Neural cell (in vitro differentiated cells): ENCODE results near the gene RBM6. TPM values are rescaled to one million over a fixed set of nuclear protein-coding genes. Genes with fewer than 3 reads are reported as not detected.

ENCODE experiments used
- H2AFZ ChIP-seq: fragments of 200-600, 300-800 bp; sonication (generic), shearing (Covaris generic); 2 replicates; pipeline ENCODE4 v1.6.0; 2014; ENCODE audit warnings: low read depth, mild to moderate bottlenecking, antibody characterized with exemption, low read length, moderate library complexity
- H3F3A ChIP-seq: fragments of 200-600 bp; shearing (Covaris generic); 2 replicates; pipeline ENCODE4 v1.6.1; 2016; ENCODE audit warnings: mild to moderate bottlenecking, moderate library complexity, mixed read lengths, antibody characterized with exemption, low read length; ENCODE audit not compliant: insufficient read depth, poor library complexity, severe bottlenecking
- H3K27ac ChIP-seq: fragments of 200-600, 300-800 bp; sonication (generic), shearing (Covaris generic); 2 replicates; pipeline ENCODE4 v1.5.1; 2014; ENCODE audit warnings: mild to moderate bottlenecking, low read length, moderate library complexity
- H3K27me3 ChIP-seq: fragments of 300-800, 200-600 bp; sonication (generic), shearing (Covaris generic); 2 replicates; pipeline ENCODE4 v1.6.0; 2014; ENCODE audit warnings: mild to moderate bottlenecking, low read depth, low read length, moderate library complexity; ENCODE audit not compliant: insufficient read depth
- H3K36me3 ChIP-seq: fragments of 300-800, 200-600 bp; sonication (generic), shearing (Covaris generic); 2 replicates; pipeline ENCODE4 v1.5.1; 2014; ENCODE audit warnings: mild to moderate bottlenecking, antibody characterized with exemption, low read length, moderate library complexity; ENCODE audit not compliant: insufficient read depth
- H3K4me2 ChIP-seq: fragments of 300-800, 200-600 bp; sonication (generic), shearing (Covaris generic); 2 replicates; pipeline ENCODE4 v1.6.0; 2014; ENCODE audit warnings: mild to moderate bottlenecking, low read length
- H3K4me3 ChIP-seq: fragments of 300-800, 200-600 bp; sonication (generic), shearing (Covaris generic); 2 replicates; pipeline ENCODE4 v1.5.1; 2014; ENCODE audit warnings: mild to moderate bottlenecking, low read length, moderate library complexity
- H3K79me2 ChIP-seq: fragments of 200-600 bp; shearing (Covaris generic); replicated peaks from 2 replicates; pipeline ENCODE4 v1.6.0; 2014; ENCODE audit warnings: mild to moderate bottlenecking, low read length, moderate library complexity; ENCODE audit not compliant: insufficient read depth
- H3K9ac ChIP-seq: fragments of 300-800, 200-600 bp; sonication (generic), shearing (Covaris generic); 2 replicates; pipeline ENCODE4 v1.6.1; 2016; ENCODE audit warnings: mild to moderate bottlenecking, low read length, mixed read lengths
- H3K9me2 ChIP-seq: fragments of 200-600 bp; shearing (Covaris generic); 2 replicates; pipeline ENCODE4 v1.6.1; 2016; ENCODE audit warnings: mild to moderate bottlenecking, low read length, mixed read lengths; ENCODE audit not compliant: insufficient read depth
- H3K9me3 ChIP-seq: fragments of 200-600, 300-800 bp; sonication (generic), shearing (Covaris generic); 2 replicates; pipeline ENCODE4 v1.6.1; 2016; ENCODE audit warnings: mild to moderate bottlenecking, mixed run types, low read length, moderate library complexity, mixed read lengths
- H4K20me1 ChIP-seq: fragments of 200-600 bp; shearing (Covaris generic); 2 replicates; pipeline ENCODE4 v1.6.1; 2016; ENCODE audit warnings: mild to moderate bottlenecking, mixed run types; ENCODE audit not compliant: insufficient read depth
- CTCF ChIP-seq: fragments of 450-650 bp; IDR thresholded peaks from 2 replicates; pipeline ENCODE4 v1.5.1; 2014; ENCODE audit warnings: antibody characterized with exemption, mild to moderate bottlenecking, moderate library complexity; ENCODE audit not compliant: poor library complexity, severe bottlenecking
- EP300 ChIP-seq: fragments of 450-650 bp; conservative IDR thresholded peaks from 2 replicates; pipeline ENCODE4 v1.6.1; 2014; ENCODE audit warnings: antibody characterized with exemption, mild to moderate bottlenecking, moderate library complexity; ENCODE audit not compliant: poor library complexity, severe bottlenecking
- EZH2 ChIP-seq: fragments of 200-600, 300-800 bp; shearing (Covaris generic), sonication (generic); IDR thresholded peaks from 2 replicates; pipeline ENCODE4 v1.6.1; 2014; ENCODE audit warnings: antibody characterized with exemption, low read length, borderline replicate concordance, mild to moderate bottlenecking; ENCODE audit not compliant: insufficient read depth, poor library complexity, severe bottlenecking
- MXI1 ChIP-seq: fragments of 450-650 bp; conservative IDR thresholded peaks from 2 replicates; pipeline ENCODE4 v1.6.1; 2014; ENCODE audit warnings: antibody characterized with exemption, mild to moderate bottlenecking; ENCODE audit not compliant: poor library complexity, severe bottlenecking
- POLR2AphosphoS5 ChIP-seq: IDR thresholded peaks from 2 replicates; pipeline ENCODE4 v1.6.1; 2012
- RAD21 ChIP-seq: fragments of 450-650 bp; conservative IDR thresholded peaks from 2 replicates; pipeline ENCODE4 v1.6.1; 2014; ENCODE audit warnings: antibody characterized with exemption, mild to moderate bottlenecking, moderate library complexity
- REST ChIP-seq: IDR thresholded peaks from 2 replicates; pipeline ENCODE4 v1.6.1; 2012; ENCODE audit warnings: borderline replicate concordance
- SMC3 ChIP-seq: fragments of 450-650 bp; conservative IDR thresholded peaks from 2 replicates; pipeline ENCODE4 v1.6.1; 2014; ENCODE audit warnings: antibody characterized with exemption, mild to moderate bottlenecking, moderate library complexity; ENCODE audit not compliant: poor library complexity
- TAF1 ChIP-seq: IDR thresholded peaks from 2 replicates; pipeline ENCODE4 v1.6.1; 2012; ENCODE audit warnings: low read depth
- polyA plus RNA-seq: library from polyadenylated mRNA; depleted of rRNA; stranded (reverse); fragments of >200 nt; gene quantifications from 2 replicates; pipeline ENCODE4 v1.2.3, GENCODE V29; 2014

Gene RBM6
- polyA plus RNA-seq, 1 donor from 2014 or later, result 177 TPM

GRCh38 chr3:50088725-50089608 is 149.0 kb downstream of the RBM6 start, which contains the start of gene RBM5:
Gene RBM5 (plus strand): TSS chr3:50088919. CDS start chr3:50090435, 1,516 bp downstream.
- no peaks in the 10 kb centered on the region for H3F3A ChIP-seq
- H3K9ac ChIP-seq, result peak within 1 kb of the TSS; percentile 98
- H3K27ac ChIP-seq, result peak within 1 kb of the TSS; percentile 93
- H3K4me3 ChIP-seq, result peak within 1 kb of the TSS; percentile 77
- H3K79me2 ChIP-seq, result peaks cover 40% of the 10 kb centered on the region
- peaks cover 6% of the 10 kb centered on the region for H4K20me1 ChIP-seq
- H2AFZ ChIP-seq, result peak within 1 kb of the TSS; percentile 67
- H3K9me2 ChIP-seq, result no peaks in the 10 kb centered on the region
- H3K27me3 ChIP-seq, result no peaks in the 10 kb centered on the region
- TF ChIP-seq SMC3, result peak; percentile 15
- no peak for TF ChIP-seq TAF1
- TF ChIP-seq POLR2AphosphoS5, result peak; percentile 98
- peak; percentile 87 for TF ChIP-seq REST
- no peak for TF ChIP-seq RAD21
- TF ChIP-seq MXI1, result no peak
- no peak for TF ChIP-seq EZH2
- no peak for TF ChIP-seq CTCF
- TF ChIP-seq EP300, result peak; percentile 42
- H3K4me2 ChIP-seq, result peak within 1 kb of the TSS; percentile 77
- peaks cover 4% of the 10 kb centered on the region for H3K36me3 ChIP-seq
- no peaks in the 10 kb centered on the region for H3K9me3 ChIP-seq

GRCh38 chr3:50089609-50089945 is 149.6 kb downstream of the RBM6 start:
- Histone ChIP-seq H4K20me1 (peaks cover 6% of the 10 kb centered on the region), H3K9me3 (no peaks in the 10 kb centered on the region), H3K4me2 (peak overlapping the region; percentile 77), H3K36me3 (peaks cover 4% of the 10 kb centered on the region), H3F3A (no peaks in the 10 kb centered on the region), H3K9me2 (no peaks in the 10 kb centered on the region), H2AFZ (peak overlapping the region; percentile 67), H3K27ac (peak overlapping the region; percentile 93), H3K4me3 (peak overlapping the region; percentile 77), H3K9ac (peak overlapping the region; percentile 98), H3K79me2 (peaks cover 40% of the 10 kb centered on the region), H3K27me3 (no peaks in the 10 kb centered on the region)
- no peak for TF ChIP-seq TAF1
- TF ChIP-seq REST, result peak; percentile 5
